Peyer's patch (tissue), 4 donors: ENCODE results near the gene DOCK1. TPM values are rescaled to one million over a fixed set of nuclear protein-coding genes. Genes with fewer than 3 reads are reported as not detected.

Source experiments
- DNase-seq, 3 donors: peaks; one replicate each; pipeline ENCODE4 v3.0.0-alpha.2; 2017 to 2019
- H3K27ac ChIP-seq, 4 donors: fragments of 200-600 bp; sonication (generic); one replicate each; pipeline ENCODE4 v1.5.1; 2016 to 2019
- H3K27me3 ChIP-seq, 2 donors: fragments of 200-600 bp; sonication (generic); one replicate each; pipeline ENCODE4 v1.5.1; 2019
- H3K36me3 ChIP-seq, 3 donors: fragments of 200-600 bp; sonication (generic); one replicate each; pipeline ENCODE4 v1.5.1; 2016 to 2019
- H3K4me1 ChIP-seq, 4 donors: fragments of 200-600 bp; sonication (generic); one replicate each; pipeline ENCODE4 v1.5.1; 2016 to 2019
- H3K4me3 ChIP-seq, 4 donors: fragments of 200-600 bp; sonication (generic); 1 replicate in 3 of 4; 2 replicates in 1 of 4; pipeline ENCODE4 v1.5.1; 2016 to 2019; ENCODE audit warnings: mild to moderate bottlenecking in 1 of 4
- H3K9me3 ChIP-seq, 4 donors: fragments of 200-600 bp; sonication (generic); one replicate each; pipeline ENCODE4 v1.5.1; 2016 to 2019; ENCODE audit warnings: mild to moderate bottlenecking in 1 of 4
- POLR2A ChIP-seq, 2 donors: fragments of 450-650 bp; IDR thresholded peaks; one replicate each; pipeline ENCODE4 v1.5.1; 2017; ENCODE audit warnings: antibody characterized with exemption in 2 of 2, mild to moderate bottlenecking in 2 of 2, moderate library complexity in 2 of 2
- total RNA-seq, 4 donors: library from RNA; depleted of rRNA; stranded (reverse); fragments of >200 nt; gene quantifications; one replicate each; pipeline ENCODE4 v1.1.0, GENCODE V29; 2016
- TF ChIP-seq, protein P1 (sequence below), 6 experiments: fragments of 450-650 bp in 4 of 6; fragments of 200-600 bp in 2 of 6; sonication (generic) in 1 of 6; IDR thresholded peaks; one replicate each; pipeline ENCODE4 v1.5.1; 2017 to 2019; ENCODE audit warnings: antibody characterized with exemption in 6 of 6, mild to moderate bottlenecking in 3 of 6, moderate library complexity in 1 of 6

The DOCK1 gene
- total RNA-seq, 4 donors from 2014 or later: 42.0 to 117 (median 92.2) TPM

DNA sequence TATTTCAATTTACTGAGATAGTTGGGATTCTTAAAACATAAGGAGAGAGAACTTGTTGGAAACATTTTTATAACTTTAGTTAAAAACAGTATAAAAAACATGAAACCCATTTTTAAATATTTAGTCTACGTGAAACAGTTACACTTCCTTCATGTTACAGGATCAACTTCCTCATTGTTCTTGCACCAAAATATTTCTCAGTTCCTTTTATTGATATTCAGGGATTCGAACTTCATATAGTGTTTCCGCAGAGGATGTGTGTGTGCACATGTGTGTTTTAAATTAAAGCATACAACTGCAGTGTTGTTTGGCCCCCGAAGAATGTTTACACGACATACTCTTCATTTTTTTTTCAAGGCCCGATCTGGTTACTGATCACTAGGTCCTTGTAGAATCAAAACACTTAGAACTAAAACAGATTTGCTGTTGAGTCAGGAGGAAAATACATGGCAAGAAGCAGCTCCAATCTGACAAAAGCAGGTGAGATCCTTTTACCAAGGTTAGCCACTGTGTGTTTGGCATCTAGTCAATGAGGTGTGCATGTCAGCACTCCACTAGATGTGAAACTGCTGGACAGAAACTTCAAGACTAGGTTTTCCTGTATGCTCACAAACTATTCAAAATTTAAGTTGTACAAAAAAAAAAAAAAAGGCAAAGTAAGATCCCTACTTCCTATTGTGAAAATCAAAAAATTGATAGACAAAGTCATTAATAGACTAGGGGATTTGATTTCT lies 230.8 kb downstream of the DOCK1 start:
- no peaks in the 10 kb centered on the region for H3K4me1 ChIP-seq
- no peak for TF ChIP-seq POLR2A (IDR thresholded peaks at IDR 0.05)
- TF ChIP-seq, protein P1, sequence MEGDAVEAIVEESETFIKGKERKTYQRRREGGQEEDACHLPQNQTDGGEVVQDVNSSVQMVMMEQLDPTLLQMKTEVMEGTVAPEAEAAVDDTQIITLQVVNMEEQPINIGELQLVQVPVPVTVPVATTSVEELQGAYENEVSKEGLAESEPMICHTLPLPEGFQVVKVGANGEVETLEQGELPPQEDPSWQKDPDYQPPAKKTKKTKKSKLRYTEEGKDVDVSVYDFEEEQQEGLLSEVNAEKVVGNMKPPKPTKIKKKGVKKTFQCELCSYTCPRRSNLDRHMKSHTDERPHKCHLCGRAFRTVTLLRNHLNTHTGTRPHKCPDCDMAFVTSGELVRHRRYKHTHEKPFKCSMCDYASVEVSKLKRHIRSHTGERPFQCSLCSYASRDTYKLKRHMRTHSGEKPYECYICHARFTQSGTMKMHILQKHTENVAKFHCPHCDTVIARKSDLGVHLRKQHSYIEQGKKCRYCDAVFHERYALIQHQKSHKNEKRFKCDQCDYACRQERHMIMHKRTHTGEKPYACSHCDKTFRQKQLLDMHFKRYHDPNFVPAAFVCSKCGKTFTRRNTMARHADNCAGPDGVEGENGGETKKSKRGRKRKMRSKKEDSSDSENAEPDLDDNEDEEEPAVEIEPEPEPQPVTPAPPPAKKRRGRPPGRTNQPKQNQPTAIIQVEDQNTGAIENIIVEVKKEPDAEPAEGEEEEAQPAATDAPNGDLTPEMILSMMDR (IDR thresholded peaks at IDR 0.05): no peak
- H3K9me3 ChIP-seq: no peaks in the 10 kb centered on the region
- no peaks in the 10 kb centered on the region for H3K27me3 ChIP-seq
- H3K4me3 ChIP-seq: no peak overlapping the region
- no peak overlapping the region for H3K27ac ChIP-seq
- peaks cover 0 to 11% (median 0%) of the 10 kb centered on the region in 3 donors for H3K36me3 ChIP-seq
- no peak for DNase-seq

DNA sequence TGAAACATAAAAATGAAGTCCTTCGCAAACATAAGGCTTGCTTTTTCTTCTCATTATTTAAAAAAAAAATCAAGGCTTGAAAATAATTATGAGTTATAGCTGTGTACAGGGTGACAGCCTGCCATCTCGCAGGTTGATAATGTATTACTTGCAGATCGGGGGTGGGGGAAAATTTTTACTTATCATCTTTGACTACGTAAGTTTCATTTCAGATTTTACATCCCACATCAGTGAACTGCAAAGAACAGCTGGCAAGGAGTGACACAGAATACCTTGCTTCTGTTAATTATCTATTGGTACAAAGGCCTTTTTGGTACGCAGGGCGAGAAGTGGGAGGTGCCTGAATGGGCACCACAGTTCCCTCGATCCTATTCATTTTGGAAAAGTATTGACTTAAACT lies 232.2 kb downstream of the DOCK1 start:
- DNase-seq: no peak
- Histone ChIP-seq H3K9me3 (no peaks in the 10 kb centered on the region), H3K4me1 (no peaks in the 10 kb centered on the region), H3K27me3 (no peaks in the 10 kb centered on the region), H3K36me3 (peaks cover 0 to 8% (median 0%) of the 10 kb centered on the region in 3 donors), H3K4me3 (no peak overlapping the region), H3K27ac (no peak overlapping the region)
- TF ChIP-seq, protein P1 (IDR thresholded peaks at IDR 0.05): no peak
- no peak for TF ChIP-seq POLR2A (IDR thresholded peaks at IDR 0.05)

DNA sequence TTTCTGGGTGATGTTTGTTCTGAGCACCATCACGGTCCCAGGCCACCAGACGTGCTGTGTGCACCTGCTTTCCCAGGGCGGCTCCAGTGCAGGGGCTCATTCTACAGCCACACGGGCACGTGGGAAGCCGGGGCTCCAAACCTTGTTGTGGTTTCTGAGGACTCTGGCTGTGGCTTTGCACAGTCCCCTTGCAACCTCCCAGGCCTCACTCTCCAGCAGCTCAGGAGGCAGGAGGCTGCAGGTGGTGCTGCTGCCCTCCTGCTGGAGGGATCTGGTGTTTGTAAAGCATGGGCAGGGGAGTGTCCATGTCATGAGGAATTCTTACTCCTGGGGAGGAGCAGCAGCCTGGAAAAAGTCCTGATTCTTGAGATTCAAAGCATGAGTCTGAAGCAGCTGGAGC lies 236.9 kb downstream of the DOCK1 start:
- no peak for DNase-seq
- Histone ChIP-seq H3K36me3 (peaks cover 0 to 5% (median 0%) of the 10 kb centered on the region in 3 donors), H3K4me1 (no peaks in the 10 kb centered on the region), H3K27ac (no peak overlapping the region), H3K27me3 (no peaks in the 10 kb centered on the region), H3K4me3 (no peak overlapping the region), H3K9me3 (no peaks in the 10 kb centered on the region)
- TF ChIP-seq, protein P1 (IDR thresholded peaks at IDR 0.05): no peak
- no peak for TF ChIP-seq POLR2A (IDR thresholded peaks at IDR 0.05)

DNA sequence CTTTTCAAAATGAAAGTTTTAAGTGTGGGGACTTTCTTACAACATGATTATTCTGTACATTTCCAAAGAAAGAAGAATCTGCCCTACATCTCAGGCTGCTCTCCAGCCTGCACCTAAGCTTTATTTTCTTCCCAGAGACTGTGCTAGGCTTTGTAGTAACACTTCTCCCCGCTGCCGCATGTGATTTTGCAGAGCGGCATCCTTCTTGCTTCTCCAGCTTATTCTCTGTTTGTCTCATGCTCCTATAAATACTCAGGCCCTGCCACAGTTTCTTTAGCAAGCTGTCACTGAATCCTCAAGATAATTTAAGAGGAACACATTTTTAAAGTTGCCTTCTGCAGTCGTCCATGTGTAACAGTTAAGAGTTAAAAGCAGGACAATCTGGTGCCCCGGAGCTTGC lies 237.6 kb downstream of the DOCK1 start:
- H3K27me3 ChIP-seq: no peaks in the 10 kb centered on the region
- no peaks in the 10 kb centered on the region for H3K36me3 ChIP-seq
- H3K27ac ChIP-seq: no peak overlapping the region
- no peaks in the 10 kb centered on the region for H3K4me1 ChIP-seq
- no peak for TF ChIP-seq POLR2A (IDR thresholded peaks at IDR 0.05)
- TF ChIP-seq, protein P1 (IDR thresholded peaks at IDR 0.05): no peak
- H3K9me3 ChIP-seq: no peaks in the 10 kb centered on the region
- DNase-seq: no peak
- H3K4me3 ChIP-seq: no peak overlapping the region

DNA sequence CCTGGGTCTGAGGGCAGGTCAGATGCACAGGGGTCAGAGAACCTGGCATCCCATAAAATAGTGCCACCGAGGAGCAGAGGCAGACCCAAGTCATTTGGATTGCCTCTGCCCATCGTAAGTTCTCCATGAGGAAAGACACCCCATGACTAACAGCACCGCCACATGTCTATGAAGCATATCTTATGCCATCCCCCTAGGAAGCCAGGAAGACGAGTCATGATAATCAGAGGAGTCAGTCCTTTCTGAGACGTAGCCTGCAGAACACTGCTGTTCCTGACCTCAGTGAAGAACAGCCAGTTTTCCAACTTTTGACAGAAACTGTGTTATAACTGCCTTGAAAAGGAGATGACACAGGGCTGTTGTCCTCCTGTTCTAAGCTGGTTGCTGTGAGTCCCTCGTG lies 239.9 kb downstream of the DOCK1 start:
- no peaks in the 10 kb centered on the region for H3K9me3 ChIP-seq
- DNase-seq: no peak
- no peak for TF ChIP-seq POLR2A (IDR thresholded peaks at IDR 0.05)
- TF ChIP-seq, protein P1 (IDR thresholded peaks at IDR 0.05): no peak

More for the DNA sequence above, 239.9 kb downstream of the DOCK1 start:
- Histone ChIP-seq H3K4me1 (no peaks in the 10 kb centered on the region), H3K27ac (no peak overlapping the region), H3K4me3 (no peak overlapping the region), H3K27me3 (no peaks in the 10 kb centered on the region), H3K36me3 (no peaks in the 10 kb centered on the region)
